HG03039 (cell line): ENCODE results near the gene LIMS1.

Experiments
- ATAC-seq: cut with Tn5 transposase; IDR thresholded peaks from one replicate; pipeline ENCODE4 v1.9.1; 2021; ENCODE audit warnings: mild to moderate bottlenecking, moderate library complexity; ENCODE audit not compliant: unreplicated experiment

LIMS1 gene

DNA sequence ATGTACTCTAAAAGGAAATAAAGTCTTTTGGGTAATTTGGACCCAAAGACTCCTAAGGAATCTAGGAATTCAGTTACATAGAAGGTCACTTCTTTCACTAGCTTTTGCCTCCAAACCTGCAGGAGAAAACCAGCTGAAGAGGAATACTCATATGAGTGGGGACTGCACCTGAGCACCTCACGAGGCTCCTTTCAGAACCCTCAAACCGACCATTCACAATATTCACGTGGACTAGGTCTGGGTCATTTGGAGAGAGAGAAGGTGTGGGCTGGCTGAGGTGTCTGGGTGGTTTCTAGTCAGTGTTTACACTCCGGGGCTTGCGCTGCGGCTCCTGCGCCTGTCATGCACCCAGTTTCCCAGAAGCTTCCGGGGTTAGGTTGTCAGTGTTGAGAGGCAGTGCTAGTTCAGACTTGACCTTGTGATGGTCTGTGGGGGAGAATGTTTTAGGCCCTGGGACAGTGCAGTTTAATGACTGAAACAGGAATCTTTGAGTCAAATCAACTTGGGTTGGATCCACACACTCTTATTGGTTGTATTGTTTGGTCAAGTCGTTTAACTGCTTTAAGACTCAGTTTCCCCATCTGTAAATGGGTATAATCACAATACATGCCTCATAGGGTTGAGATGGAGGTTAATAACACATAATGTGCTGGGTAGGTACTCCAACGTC lies 78.4 kb downstream of the LIMS1 start:
- peak; percentile 78 for ATAC-seq

DNA sequence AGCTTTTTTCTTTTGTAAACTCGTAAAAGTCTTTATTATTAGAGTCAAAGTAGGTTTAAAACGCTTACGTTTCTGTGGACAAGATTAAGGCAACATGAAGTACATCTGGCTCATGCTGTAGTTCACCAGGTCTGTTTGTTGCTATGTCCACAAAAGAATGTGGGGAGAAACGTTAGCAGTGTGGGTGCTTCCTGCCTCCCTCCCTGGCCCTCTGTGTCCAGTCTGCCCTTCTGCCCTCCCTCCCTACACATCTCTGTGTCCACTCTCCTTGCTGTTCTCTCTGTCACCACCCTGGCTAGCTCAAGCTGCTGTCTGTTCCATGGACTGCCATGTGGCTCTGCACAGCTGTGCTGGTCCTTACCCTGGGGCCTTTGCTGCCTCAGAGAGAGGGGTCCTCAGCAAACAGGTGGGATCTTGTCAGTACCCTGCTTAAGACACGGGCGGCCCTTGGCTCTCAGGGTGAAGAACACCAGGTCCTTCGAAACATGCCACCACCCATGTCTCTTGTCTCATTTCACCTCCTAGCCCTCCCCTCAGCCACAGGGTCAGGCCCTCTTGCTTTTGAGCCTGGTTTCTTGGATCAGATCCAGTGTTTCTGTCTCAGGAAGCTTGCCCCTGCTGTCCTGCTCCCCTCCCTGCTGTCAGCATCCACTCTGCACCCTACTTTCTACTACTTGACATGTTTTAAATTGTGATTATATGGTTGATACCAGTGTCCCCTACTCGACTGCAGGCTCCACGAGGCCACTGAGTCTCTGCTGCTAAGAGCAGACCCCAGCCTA lies 79.2 kb downstream of the LIMS1 start:
- no peak for ATAC-seq

DNA sequence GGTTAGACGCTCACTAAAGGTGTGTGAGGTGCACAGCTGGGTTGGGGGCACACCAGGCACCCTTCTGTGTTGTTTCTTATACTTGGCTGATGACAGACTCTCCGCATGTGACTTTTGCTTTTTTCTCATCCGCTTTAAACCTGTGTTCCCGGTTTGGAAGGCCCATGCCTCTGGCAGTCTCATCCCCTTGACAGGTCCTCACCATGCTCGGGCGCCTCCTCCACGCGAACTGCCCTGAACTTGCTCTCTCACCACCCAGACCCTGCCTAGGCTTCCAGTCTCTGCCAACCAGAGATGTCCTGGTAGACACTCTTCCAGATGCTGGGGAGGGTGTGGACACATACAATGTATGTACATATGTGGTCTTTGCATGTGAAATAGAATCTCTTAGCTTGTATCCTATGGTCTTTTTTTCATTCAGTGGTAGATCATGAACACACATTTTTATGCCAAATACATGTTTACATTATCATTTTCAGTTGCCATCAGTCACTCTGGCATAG lies 79.8 kb downstream of the LIMS1 start:
- ATAC-seq, result no peak

DNA sequence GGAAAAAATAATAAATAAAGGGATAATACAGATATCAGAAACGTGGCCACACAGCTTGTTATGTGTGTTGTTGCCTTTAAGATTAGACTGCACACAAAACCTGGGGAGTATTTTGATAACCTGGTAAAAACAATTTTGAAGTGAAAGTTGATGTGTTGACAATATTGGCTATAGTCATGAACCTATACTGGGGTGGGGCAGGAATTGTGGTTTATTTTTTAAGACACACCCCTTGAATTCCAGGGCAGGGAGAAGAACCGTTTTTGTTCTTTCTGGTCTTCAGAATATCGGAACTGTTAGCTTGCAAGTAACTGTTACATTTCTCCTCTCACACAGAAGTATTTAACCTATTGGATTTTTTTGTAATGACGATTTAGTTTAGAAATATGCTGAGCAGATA lies 80.4 kb downstream of the LIMS1 start:
- ATAC-seq, result no peak

DNA sequence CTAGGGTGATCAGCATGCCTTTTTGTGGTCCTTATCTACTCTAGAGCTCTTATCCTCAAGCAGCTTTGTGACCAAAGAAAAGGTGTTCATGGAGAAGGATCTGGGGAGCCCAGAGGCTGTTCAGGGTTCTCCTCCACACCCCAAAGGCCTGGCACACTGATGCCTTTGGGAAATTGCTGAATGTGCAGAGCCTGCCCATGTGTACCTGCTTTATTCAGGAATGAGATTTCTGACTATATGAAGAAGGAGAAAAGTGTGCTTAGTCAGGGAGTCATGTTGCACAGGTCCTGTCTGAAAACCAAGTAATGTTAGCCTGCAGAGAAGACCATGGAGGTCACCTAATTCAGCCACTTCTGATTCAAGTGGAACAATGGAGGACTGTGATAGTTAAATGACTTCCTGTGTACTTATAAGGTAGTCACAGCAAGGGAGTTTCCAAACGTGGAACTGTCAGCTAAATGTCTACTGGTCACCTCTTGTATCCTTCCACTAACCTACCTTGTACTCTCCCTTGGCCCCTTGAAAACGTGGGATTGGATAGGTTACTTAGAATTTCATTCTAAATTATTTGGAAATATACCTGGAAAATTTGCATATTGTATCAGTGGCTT lies 81.3 kb downstream of the LIMS1 start:
- no peak for ATAC-seq

DNA sequence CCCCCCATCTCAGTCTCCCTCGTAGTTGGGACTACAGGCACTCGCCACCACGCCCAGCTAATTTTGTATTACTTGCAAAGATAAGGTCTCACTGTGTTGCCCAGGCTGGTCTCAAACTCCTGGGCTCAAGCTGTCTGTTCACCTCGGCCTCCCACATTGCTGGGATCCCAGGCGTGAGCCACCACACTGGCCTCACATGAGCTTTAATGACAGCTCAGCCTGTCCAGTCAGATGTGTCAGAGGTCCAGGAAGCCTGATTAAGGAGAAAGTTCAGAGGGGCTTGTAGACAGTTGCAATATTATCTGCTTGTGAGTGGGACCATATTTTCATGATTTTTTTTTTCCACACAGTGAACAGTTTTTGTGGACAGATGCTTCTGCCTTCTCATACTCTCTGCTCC lies 82.0 kb downstream of the LIMS1 start:
- ATAC-seq, result no peak

DNA sequence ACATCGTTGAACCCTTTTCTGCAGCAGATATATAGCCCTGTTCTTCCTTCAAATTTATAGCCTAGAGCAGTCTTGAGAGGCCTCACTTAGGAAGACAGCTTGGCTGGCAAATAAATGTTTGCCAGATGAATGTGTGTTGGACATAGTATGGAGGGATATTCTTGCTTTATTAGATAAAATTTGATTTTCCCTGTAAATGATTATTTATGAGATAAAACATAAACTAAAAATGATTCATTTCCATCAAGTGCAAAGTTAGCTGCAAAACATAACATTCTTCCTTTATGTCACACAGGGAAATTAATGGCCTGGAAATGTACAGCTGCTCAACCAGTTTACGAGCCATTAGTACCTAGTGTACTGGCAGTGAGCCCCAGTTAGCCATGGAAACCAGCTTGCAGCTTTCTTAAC lies 82.5 kb downstream of the LIMS1 start:
- no peak for ATAC-seq

DNA sequence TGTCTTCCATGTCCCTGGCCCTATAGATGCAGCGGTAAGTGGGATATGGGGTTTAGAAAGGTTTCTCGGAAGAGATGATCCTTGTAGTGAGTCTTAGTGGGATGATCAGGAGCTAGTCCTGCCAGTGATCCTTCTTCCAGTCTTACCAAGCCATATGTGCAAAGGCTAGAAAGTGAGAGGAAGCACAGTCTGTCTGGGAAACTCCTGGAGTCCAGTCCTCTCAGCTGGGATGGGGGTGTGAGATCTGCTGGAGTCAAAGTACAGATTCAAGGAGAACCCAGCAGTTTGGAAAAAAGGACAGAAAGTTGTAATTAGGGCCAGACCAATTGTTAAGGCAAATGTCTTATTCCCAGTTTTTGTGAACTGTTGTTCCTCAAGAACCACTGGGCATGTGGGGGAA lies 83.3 kb downstream of the LIMS1 start:
- ATAC-seq, result no peak

DNA sequence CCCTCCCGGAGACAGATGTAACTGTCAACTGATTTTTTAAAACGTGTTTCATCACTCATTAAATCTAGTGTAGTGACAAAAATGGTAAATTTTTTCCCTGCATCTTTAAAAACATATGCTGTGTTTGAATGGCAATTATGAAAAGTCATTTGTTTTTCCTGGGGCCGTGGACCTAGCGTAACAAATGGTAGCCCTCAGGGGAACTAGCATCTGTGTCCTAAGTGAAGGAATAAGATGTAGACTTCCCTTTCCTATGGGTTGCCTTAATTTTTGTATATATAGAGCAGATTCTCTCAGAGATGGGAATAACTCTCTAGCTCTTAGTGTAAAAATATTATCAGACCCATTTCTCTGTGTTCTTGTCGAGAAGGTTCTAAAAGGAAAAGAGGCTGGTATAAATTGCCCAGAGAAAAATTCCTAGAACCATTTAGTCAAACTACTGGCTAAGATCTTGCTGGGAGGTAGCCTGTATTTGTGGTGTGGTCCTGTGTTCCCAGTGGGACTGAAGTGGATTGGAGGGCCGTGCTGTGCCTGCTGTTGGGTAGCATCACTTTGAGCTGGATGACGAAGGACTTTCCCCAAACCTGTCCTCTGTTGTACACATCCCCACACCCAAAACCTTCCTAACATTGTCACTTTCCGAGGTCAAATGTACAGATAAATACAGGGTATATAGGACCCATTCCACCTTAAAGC lies 85.8 kb downstream of the LIMS1 start:
- ATAC-seq, result no peak

DNA sequence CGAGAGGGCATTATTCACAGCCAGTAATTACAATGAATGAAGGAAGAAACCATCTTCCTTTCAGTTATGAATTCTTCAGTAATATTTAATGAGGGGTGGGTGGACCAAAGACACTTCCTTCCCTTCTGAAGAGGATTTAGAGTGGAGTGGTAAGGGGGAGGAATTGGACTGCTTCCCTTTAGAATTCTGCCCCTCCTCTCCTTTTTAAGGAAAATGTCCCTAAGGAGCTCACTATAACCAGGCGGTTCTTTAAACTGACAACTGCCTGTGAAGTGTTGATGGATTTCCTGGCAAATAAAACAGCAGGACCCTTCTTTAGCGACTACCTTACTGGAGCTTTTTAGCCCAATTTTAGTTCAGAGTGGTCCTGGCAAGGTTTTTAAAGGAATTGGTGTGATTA lies 86.4 kb downstream of the LIMS1 start:
- ATAC-seq, result no peak

DNA sequence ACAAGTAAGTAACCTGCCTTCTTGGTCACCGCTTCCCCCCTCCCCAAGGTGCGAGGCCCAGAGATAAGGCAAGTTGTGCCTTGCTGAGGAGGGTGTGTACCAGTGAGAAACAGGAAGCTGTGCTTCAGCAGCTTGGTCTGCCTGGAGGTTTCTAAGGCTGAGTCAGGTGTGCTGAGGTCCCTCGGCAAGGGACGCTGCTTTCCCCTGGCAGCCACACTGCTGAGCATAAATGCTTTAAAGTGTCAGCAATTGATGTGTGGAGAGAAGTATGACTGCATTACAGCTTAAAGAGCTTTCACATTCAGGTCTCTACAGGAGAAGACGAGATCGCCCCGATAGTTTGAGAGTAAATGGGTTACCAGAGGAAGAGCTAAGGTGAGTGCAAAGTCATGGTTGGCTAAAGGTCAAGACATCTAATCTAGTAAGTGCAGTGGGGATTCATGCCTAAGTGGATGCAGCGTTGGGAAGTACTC lies 86.9 kb downstream of the LIMS1 start:
- ATAC-seq, result peak; percentile 99

DNA sequence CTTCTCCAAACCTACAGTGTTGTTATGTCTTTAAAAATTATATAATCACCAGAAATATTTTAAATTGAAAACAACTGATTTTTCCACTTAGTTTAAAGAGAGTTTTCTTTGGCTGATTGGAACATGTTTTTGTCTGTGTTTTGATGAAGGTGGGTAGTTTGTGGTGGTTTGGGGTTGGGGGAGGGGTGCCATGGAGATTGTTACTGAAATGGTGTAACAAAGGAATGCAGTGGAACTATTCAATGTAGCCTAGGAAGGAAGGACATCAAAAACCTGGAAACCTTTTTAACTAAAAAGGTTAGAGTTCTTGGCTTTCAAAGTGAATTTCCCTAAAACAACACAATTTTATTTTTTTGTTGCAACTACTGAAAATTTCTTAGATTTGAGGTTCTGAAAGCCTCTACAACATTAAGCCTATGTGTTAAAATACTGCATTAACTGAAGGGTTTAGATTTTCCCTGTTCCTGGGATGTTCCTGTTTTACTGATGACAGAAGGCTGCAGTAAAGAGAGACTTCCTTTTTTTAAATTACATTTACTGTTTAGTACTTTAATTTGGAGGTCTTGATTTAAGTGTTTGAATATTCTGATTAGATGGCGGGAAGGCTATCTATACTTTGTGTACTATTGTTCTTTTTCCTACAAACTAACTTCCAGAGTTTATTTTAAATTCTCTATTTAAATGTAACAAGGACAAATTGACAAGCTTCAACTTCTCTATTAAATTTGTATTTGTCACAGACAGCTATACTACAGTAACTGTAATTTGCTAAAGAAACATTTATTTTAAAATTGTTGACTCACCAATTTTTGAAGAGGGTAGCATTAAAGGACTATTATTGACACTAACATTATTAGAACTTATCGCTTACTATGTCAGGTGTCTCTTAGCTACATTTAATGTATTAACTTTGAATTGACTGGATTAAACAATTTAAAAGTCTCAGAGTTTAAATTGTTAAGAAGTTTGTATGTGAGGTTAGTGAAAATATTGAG lies 87.7 kb downstream of the LIMS1 start:
- no peak for ATAC-seq

DNA sequence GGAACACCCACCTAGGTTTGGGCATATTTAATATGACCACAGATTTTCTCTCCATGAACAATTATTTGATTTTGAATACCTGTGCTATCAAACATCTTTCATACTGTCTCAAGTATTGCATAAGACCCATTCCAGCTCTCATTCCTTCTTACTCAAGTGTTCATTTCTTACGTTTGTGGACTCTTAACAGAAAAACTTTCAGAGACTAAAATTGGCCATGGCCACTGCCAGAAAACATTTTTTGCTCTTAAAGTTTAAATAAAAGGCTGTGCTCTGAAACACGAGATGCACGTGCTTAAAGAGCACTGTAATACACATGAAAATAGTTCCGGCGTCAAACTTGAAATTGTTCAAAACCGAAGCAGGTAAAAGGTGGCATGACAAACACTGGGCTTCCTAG lies 89.3 kb downstream of the LIMS1 start:
- ATAC-seq, result no peak

DNA sequence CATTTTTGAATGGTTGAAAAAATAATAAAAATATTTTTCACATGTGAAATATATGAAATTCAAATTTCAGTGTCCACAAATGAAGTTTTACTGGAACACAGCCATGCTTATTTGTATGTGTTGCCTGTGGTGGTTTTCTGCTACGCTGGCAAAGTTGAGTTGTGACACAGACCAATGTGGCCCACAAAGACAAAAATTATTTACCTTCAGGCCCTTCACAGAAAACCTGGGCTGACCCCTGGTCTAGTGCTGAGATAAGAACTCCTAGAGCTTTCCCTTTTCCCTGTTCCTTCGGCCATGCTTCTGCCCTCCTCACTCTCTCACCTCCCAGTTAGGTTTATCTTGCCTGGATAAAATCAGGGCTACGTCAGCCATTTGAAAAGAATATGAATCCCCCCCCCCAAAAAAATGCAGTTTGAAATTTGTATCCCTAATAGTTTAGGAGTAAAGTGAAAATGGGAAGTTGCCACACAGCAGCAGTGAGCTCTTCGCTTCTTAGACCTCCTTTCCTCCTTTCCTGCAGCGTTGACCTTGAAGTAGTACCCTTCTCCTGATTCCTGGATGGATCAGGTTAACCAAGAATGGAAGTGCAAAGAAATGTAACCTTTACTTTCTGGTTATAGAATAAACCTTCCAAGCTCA lies 91.0 kb downstream of the LIMS1 start:
- ATAC-seq, result no peak

DNA sequence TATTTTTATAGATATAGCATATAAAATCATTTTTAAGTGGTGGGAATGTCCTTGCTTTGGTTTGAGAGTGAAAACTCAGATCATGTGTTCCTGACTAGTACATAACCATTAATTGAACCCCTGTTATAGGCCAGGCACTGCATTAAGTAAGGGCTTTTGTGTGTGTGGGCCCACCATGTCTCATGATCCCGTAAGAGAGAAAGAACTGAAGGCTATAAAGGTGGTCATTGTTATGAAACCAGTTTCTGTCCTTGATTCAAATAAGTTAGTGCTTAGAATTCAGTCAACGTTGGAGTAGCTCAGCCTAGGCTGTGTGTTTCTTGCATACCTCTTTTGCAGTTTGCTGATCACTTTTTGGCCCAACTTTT lies 91.5 kb downstream of the LIMS1 start:
- no peak for ATAC-seq

DNA sequence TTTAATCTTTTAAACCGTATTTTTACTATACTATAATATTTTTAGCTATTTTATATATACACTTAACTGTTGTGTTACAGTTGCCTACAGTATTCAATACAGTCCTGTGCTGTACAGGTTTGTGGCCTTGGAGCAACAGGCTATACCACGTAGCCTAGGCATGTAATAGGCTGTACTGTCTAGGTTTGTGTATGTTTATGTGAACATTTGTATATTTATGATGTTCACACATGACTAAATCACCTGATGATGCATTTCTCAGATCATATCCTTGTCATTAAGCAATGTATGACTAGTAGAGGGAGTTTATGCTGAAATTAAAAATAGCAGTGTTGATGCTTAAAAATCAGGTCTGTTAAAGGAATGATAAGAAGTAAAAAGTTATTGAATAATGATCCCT lies 92.7 kb downstream of the LIMS1 start:
- no peak for ATAC-seq

DNA sequence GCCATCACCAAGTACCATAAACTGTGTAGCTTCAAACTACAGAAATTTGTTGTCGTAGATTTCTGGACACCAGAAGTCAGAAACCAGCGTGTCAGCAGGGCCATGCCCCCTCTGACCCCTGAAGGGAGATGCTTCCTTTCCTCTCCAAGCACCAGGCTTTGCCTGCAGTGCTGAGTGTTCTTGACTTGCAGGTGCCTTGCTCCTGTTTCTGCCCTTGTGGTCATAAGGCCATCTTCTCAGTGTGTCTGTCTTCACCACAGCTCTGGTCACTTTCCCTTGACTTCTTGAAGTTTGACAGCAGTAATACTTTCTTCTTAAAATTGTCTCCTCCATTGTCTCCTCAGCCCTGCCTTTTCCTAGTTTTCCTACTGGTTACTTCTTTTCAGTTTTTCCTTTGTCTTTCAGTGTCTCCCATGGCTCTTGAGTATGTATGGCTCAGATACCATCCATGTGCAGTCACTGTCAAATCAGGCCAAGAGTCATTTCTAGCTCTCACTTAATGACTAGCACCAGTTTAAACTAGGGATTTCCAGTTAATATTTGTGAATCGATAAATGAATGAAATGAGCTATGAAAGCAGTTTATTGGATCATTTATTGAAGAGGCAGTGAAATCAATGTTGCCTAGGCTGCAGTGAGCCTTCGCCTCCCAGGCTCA lies 93.8 kb downstream of the LIMS1 start:
- no peak for ATAC-seq

DNA sequence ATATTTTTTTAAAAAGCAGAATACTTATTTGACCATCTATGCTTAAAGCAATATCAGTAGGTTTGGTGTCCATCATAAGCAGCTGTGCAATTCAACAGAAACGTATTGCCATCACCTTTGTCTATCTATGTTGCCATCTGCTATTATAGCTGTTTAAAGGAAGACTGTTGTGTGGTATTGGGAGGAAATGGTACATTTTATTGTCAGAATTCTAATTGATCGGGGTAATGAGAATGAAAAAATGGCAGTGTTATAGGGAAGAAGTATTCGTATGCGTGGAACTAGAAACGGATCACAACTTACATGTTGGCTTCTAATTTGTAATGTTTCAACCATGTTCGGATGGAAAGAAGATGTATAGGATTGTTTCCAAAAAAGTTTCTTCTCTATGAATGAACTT lies 94.7 kb downstream of the LIMS1 start:
- ATAC-seq, result no peak

DNA sequence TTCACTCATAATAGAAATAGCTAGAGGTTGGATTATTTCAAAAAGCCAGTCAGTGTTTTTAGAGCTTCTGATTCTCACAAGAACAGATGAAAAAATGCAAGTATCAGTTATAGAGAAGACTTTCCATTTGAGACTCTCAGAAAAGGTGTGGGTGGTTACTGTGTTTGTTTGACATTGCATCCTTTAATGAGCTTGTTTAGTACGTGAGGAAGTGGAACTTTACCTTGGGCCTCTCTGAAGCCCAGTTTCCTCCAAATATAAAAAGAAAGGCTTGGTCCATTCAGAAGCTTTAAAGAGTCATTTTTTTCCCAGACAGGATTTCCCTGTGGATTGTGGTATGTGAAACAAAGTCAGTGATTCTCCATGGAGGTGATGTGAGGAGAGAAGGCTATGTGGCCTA lies 95.1 kb downstream of the LIMS1 start:
- peak; percentile 70 for ATAC-seq
